GM21360 (cell line): Measurements from ENCODE around the gene CBX7.

Experiments
- ATAC-seq: cut with Tn5 transposase; IDR thresholded peaks from one replicate; pipeline ENCODE4 v1.9.1; 2021; ENCODE audit warnings: mild to moderate bottlenecking, moderate library complexity; ENCODE audit not compliant: unreplicated experiment

CBX7 gene

GRCh38 chr22:39094717-39095389, 57.6 kb downstream of the CBX7 start:
- ATAC-seq = no peak

GRCh38 chr22:39092111-39092862, 60.2 kb downstream of the CBX7 start:
- no peak for ATAC-seq

- no peak for ATAC-seq
Observed at GRCh38 chr22:39091126-39092081, 61.1 kb downstream of the CBX7 start.

- ATAC-seq = no peak
Observed at GRCh38 chr22:39090426-39091064, 61.9 kb downstream of the CBX7 start.

GRCh38 chr22:39089928-39090327, 62.6 kb downstream of the CBX7 start:
- no peak for ATAC-seq

GRCh38 chr22:39088685-39089032, 63.8 kb downstream of the CBX7 start:
- no peak for ATAC-seq

GRCh38 chr22:39087881-39088684, 64.4 kb downstream of the CBX7 start:
- no peak for ATAC-seq

- ATAC-seq = no peak
Observed at GRCh38 chr22:39087098-39087497, 65.4 kb downstream of the CBX7 start.

- no peak for ATAC-seq
Observed at GRCh38 chr22:39084666-39085065, 67.8 kb downstream of the CBX7 start.

GRCh38 chr22:39083212-39084165, 69.0 kb downstream of the CBX7 start:
- no peak for ATAC-seq

- ATAC-seq = no peak
Observed at GRCh38 chr22:39081598-39081997, 70.9 kb downstream of the CBX7 start.

GRCh38 chr22:39081016-39081415, 71.5 kb downstream of the CBX7 start:
- no peak for ATAC-seq
